Coronary artery (tissue), 2 donors: ENCODE results near the gene MSI2.

Experiments used
- DNase-seq: peaks from one replicate; pipeline ENCODE4 v3.0.0-alpha.2; 2017; ENCODE audit warnings: low spot score
- H3K27ac ChIP-seq, 2 donors: fragments of 200-600 bp; sonication (generic); one replicate each; pipeline ENCODE4 v1.5.1; 2016 to 2019
- H3K4me3 ChIP-seq: fragments of 200-600 bp; sonication (generic); 2 replicates; pipeline ENCODE4 v1.5.1; 2016; ENCODE audit warnings: mild to moderate bottlenecking, moderate library complexity
- CTCF ChIP-seq: fragments of 200-600 bp; sonication (generic); IDR thresholded peaks from one replicate; pipeline ENCODE4 v1.5.1; 2019; ENCODE audit warnings: antibody characterized with exemption

The MSI2 gene

GRCh38 chr17:57585341-57586195 is 329.2 kb downstream of the MSI2 start:
- Histone ChIP-seq H3K27ac (peak overlapping the region in 1 of 2 donors; percentile 33), H3K4me3 (peak overlapping the region; percentile 57)
- TF ChIP-seq CTCF: no peak
- DNase-seq: no peak

- no peak for TF ChIP-seq CTCF
- Histone ChIP-seq H3K27ac (peak overlapping the region in 1 of 2 donors; percentile 33), H3K4me3 (peak overlapping the region; percentile 57)
- no peak for DNase-seq
Measured at GRCh38 chr17:57586196-57586740, 329.9 kb downstream of the MSI2 start.

- no peak for DNase-seq
- no peak for TF ChIP-seq CTCF
- no peak overlapping the region for H3K27ac ChIP-seq
- H3K4me3 ChIP-seq: no peak overlapping the region
Measured at GRCh38 chr17:57586742-57587141, 330.4 kb downstream of the MSI2 start.

- no peak overlapping the region for H3K27ac ChIP-seq
- DNase-seq: no peak
- no peak overlapping the region for H3K4me3 ChIP-seq
- no peak for TF ChIP-seq CTCF
Measured at GRCh38 chr17:57587193-57587969, 331.1 kb downstream of the MSI2 start.

GRCh38 chr17:57588086-57588485 is 331.8 kb downstream of the MSI2 start:
- Histone ChIP-seq H3K27ac (no peak overlapping the region), H3K4me3 (no peak overlapping the region)
- no peak for DNase-seq
- no peak for TF ChIP-seq CTCF

- no peak for TF ChIP-seq CTCF
- H3K27ac ChIP-seq: no peak overlapping the region
- H3K4me3 ChIP-seq: no peak overlapping the region
- DNase-seq: no peak
Measured at GRCh38 chr17:57589151-57590034, 333.1 kb downstream of the MSI2 start.
